Activated T-cell treated with anti-CD3 and anti-CD28 coated beads, Interleukin-2, amount 50 U/mL, for 72 hours (primary cell): ENCODE data around the gene RALY. TPM values are rescaled to one million over a fixed set of nuclear protein-coding genes. Genes with fewer than 3 reads are reported as not detected.

Experiments
- ATAC-seq, 2 donors: fragments of 150-1000 bp; cut with Tn5 transposase; replicated peaks in 1 of 2; 2 replicates each; pipeline ENCODE4 v1.10.0; 2021; ENCODE audit warnings: moderate library complexity in 2 of 2, mild to moderate bottlenecking in 1 of 2
- DNase-seq, 2 donors: peaks; one replicate each; pipeline ENCODE4 v3.0.0; 2021 to 2022; ENCODE audit warnings: mixed read lengths in 1 of 2
- H3K27ac Mint-ChIP-seq: one replicate; pipeline ENCODE4 v1.8.0; 2022; ENCODE audit warnings: mild to moderate bottlenecking, moderate library complexity, mixed read lengths
- H3K27me3 Mint-ChIP-seq: one replicate; pipeline ENCODE4 v1.8.0; 2022; ENCODE audit warnings: low read depth, mixed read lengths
- H3K36me3 Mint-ChIP-seq, 2 donors: one replicate each; pipeline ENCODE4 v1.8.0; 2022; ENCODE audit warnings: mixed read lengths in 2 of 2, mild to moderate bottlenecking in 1 of 2; ENCODE audit not compliant: insufficient read depth in 2 of 2
- H3K4me1 Mint-ChIP-seq: one replicate; pipeline ENCODE4 v1.8.0; 2022; ENCODE audit warnings: low read depth, mixed read lengths
- H3K4me3 Mint-ChIP-seq, 2 donors: one replicate each; pipeline ENCODE4 v1.8.0; 2022; ENCODE audit warnings: mild to moderate bottlenecking in 2 of 2, mixed read lengths in 2 of 2, moderate library complexity in 2 of 2
- H3K9me3 Mint-ChIP-seq, 2 donors: one replicate each; pipeline ENCODE4 v1.8.0; 2022; ENCODE audit warnings: mixed read lengths in 2 of 2
- total RNA-seq, 2 donors: library from RNA; stranded (reverse); gene quantifications; one replicate each; pipeline ENCODE4 v1.2.3, GENCODE V29; 2022

The RALY gene
- total RNA-seq = 100 to 1,000 TPM; 148 to 164 TPM

- H3K4me3 Mint-ChIP-seq = peak within 1 kb of the TSS; percentile 86 to 88
- peak within 1 kb of the TSS; percentile 98 for H3K27ac Mint-ChIP-seq
- ATAC-seq = peak; percentile 74 to 77
- peaks cover 70% of the 10 kb centered on the region for H3K4me1 Mint-ChIP-seq
- peaks cover 9 to 13% of the 10 kb centered on the region in 2 donors for H3K36me3 Mint-ChIP-seq
- H3K27me3 Mint-ChIP-seq = no peaks in the 10 kb centered on the region
- DNase-seq = peak; percentile 95 to 97
- no peaks in the 10 kb centered on the region for H3K9me3 Mint-ChIP-seq
Observed at GRCh38 chr20:33993576-33994221, at the start of gene RALY. RALY (plus strand) TSS chr20:33993911; CDS start chr20:34072075, 78,164 bp downstream.

- Mint-ChIP-seq H3K4me1 (no peaks in the 10 kb centered on the region), H3K27ac (no peak overlapping the region), H3K36me3 (peaks cover 12 to 14% of the 10 kb centered on the region in 2 donors), H3K9me3 (peaks cover 7 to 16% of the 10 kb centered on the region in 2 donors), H3K4me3 (no peak overlapping the region), H3K27me3 (no peaks in the 10 kb centered on the region)
- DNase-seq (no peak), ATAC-seq (no peak)
Observed at GRCh38 chr20:33944914-33945313, 48.8 kb upstream of the RALY start.

GRCh38 chr20:33945391-33946081, 48.2 kb upstream of the RALY start:
- ATAC-seq (peak in 1 of 2 donors; percentile 21), DNase-seq (no peak)
- peaks cover 2% of the 10 kb centered on the region for H3K27me3 Mint-ChIP-seq
- H3K4me3 Mint-ChIP-seq = no peak overlapping the region
- H3K4me1 Mint-ChIP-seq = no peaks in the 10 kb centered on the region
- H3K36me3 Mint-ChIP-seq = peaks cover 12 to 15% of the 10 kb centered on the region in 2 donors
- peaks cover 7 to 16% of the 10 kb centered on the region in 2 donors for H3K9me3 Mint-ChIP-seq
- H3K27ac Mint-ChIP-seq = no peak overlapping the region

- H3K4me3 Mint-ChIP-seq = no peak overlapping the region
- no peak overlapping the region for H3K27ac Mint-ChIP-seq
- DNase-seq (peak; percentile 58 to 66), ATAC-seq (peak; percentile 63 to 65)
- H3K36me3 Mint-ChIP-seq = peaks cover 15 to 22% of the 10 kb centered on the region in 2 donors
- peaks cover 16% of the 10 kb centered on the region for H3K27me3 Mint-ChIP-seq
- H3K4me1 Mint-ChIP-seq = no peaks in the 10 kb centered on the region
- H3K9me3 Mint-ChIP-seq = peaks cover 15 to 20% of the 10 kb centered on the region in 2 donors
Observed at GRCh38 chr20:33947709-33948295, 45.9 kb upstream of the RALY start.

GRCh38 chr20:33948480-33948879, 45.2 kb upstream of the RALY start:
- Mint-ChIP-seq H3K27me3 (peaks cover 16% of the 10 kb centered on the region), H3K4me1 (no peaks in the 10 kb centered on the region), H3K27ac (no peak overlapping the region), H3K9me3 (peaks cover 15 to 20% of the 10 kb centered on the region in 2 donors), H3K36me3 (peaks cover 15 to 22% of the 10 kb centered on the region in 2 donors), H3K4me3 (no peak overlapping the region)
- no peak for DNase-seq
- ATAC-seq = no peak

GRCh38 chr20:33951171-33951570, 42.5 kb upstream of the RALY start:
- H3K36me3 Mint-ChIP-seq = peaks cover 15 to 22% of the 10 kb centered on the region in 2 donors

GRCh38 chr20:33954504-33954903, 39.2 kb upstream of the RALY start:
- no peak overlapping the region for H3K4me3 Mint-ChIP-seq
- ATAC-seq = no peak

More at GRCh38 chr20:33951171-33951570, 42.5 kb upstream of the RALY start:
- DNase-seq (no peak), ATAC-seq (no peak)
- Mint-ChIP-seq H3K4me1 (no peaks in the 10 kb centered on the region), H3K27ac (no peak overlapping the region), H3K4me3 (no peak overlapping the region), H3K9me3 (peaks cover 15 to 20% of the 10 kb centered on the region in 2 donors), H3K27me3 (peaks cover 16% of the 10 kb centered on the region)

GRCh38 chr20:33963751-33964150, 30.0 kb upstream of the RALY start:
- DNase-seq (no peak), ATAC-seq (no peak)
- Mint-ChIP-seq H3K4me3 (no peak overlapping the region), H3K27ac (no peak overlapping the region), H3K9me3 (no peaks in the 10 kb centered on the region), H3K27me3 (no peaks in the 10 kb centered on the region), H3K36me3 (no peaks in the 10 kb centered on the region), H3K4me1 (no peaks in the 10 kb centered on the region)

More at GRCh38 chr20:33954504-33954903, 39.2 kb upstream of the RALY start:
- H3K27ac Mint-ChIP-seq = no peak overlapping the region
- peaks cover 16% of the 10 kb centered on the region for H3K27me3 Mint-ChIP-seq
- no peak for DNase-seq
- H3K36me3 Mint-ChIP-seq = peaks cover 3 to 9% of the 10 kb centered on the region in 2 donors
- peaks cover 4 to 9% of the 10 kb centered on the region in 2 donors for H3K9me3 Mint-ChIP-seq
- H3K4me1 Mint-ChIP-seq = no peaks in the 10 kb centered on the region

- Mint-ChIP-seq H3K4me1 (no peaks in the 10 kb centered on the region), H3K36me3 (no peaks in the 10 kb centered on the region), H3K4me3 (no peak overlapping the region), H3K9me3 (no peaks in the 10 kb centered on the region), H3K27me3 (no peaks in the 10 kb centered on the region), H3K27ac (no peak overlapping the region)
- DNase-seq (no peak), ATAC-seq (no peak)
Observed at GRCh38 chr20:33964441-33964840, 29.3 kb upstream of the RALY start.

GRCh38 chr20:33967126-33967525, 26.6 kb upstream of the RALY start:
- no peak overlapping the region for H3K27ac Mint-ChIP-seq
- H3K4me3 Mint-ChIP-seq = no peak overlapping the region
- no peak for DNase-seq
- H3K9me3 Mint-ChIP-seq = no peaks in the 10 kb centered on the region
- ATAC-seq = no peak
- H3K36me3 Mint-ChIP-seq = no peaks in the 10 kb centered on the region
- no peaks in the 10 kb centered on the region for H3K4me1 Mint-ChIP-seq
- no peaks in the 10 kb centered on the region for H3K27me3 Mint-ChIP-seq

GRCh38 chr20:33969563-33969962, 24.1 kb upstream of the RALY start:
- H3K36me3 Mint-ChIP-seq = no peaks in the 10 kb centered on the region
- DNase-seq (no peak), ATAC-seq (no peak)
- no peaks in the 10 kb centered on the region for H3K4me1 Mint-ChIP-seq
- H3K27ac Mint-ChIP-seq = no peak overlapping the region
- no peaks in the 10 kb centered on the region for H3K27me3 Mint-ChIP-seq
- H3K4me3 Mint-ChIP-seq = no peak overlapping the region
- no peaks in the 10 kb centered on the region for H3K9me3 Mint-ChIP-seq

- Mint-ChIP-seq H3K4me3 (no peak overlapping the region), H3K4me1 (no peaks in the 10 kb centered on the region), H3K27me3 (no peaks in the 10 kb centered on the region), H3K27ac (no peak overlapping the region), H3K9me3 (no peaks in the 10 kb centered on the region), H3K36me3 (no peaks in the 10 kb centered on the region)
- no peak for ATAC-seq
- DNase-seq = no peak
Observed at GRCh38 chr20:33970229-33970628, 23.5 kb upstream of the RALY start.
